ENCODE results near the gene SKIC3.

DNA sequence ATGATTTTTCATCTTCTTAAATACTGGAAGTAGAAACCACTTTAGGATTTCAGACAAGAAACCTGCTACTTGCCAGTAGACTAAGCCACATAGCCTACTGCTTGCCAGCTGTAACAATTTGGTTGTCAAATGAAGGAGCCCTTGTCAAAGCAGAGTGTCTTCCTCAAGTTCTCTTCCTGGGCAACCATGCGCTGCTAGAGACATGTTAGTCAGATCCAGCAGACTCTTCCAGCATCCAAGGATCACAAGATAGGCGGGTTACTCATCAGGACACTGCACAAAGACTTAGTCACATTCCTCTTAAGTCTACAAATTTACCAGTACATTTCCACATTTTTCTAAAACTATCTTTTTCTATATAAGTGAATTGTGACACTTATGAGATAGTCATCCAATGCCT is 24.4 kb downstream of the SKIC3 start:
- no peak for TF ChIP-seq GATA2 (IDR thresholded peaks at IDR 0.05; ENCODE audit: low read depth, low read length)
- TF ChIP-seq GATA3 (IDR thresholded peaks at IDR 0.05; ENCODE audit: low read depth, low read length): no peak

Measured in SH-SY5Y (cell line).